HUES64 (cell line): ENCODE measurements around the gene FOXD4L3. TPM values are rescaled to one million over a fixed set of nuclear protein-coding genes. Genes with fewer than 3 reads are reported as not detected.
"Not testable (repeated sequence)": the region's sequence is repeated elsewhere in the genome, so short reads cannot be mapped to it uniquely, and the experiment has no call there.

ENCODE experiments used
- H3K27ac ChIP-seq: 2 replicates; pipeline ENCODE4 v1.7.0; 2013; ENCODE audit warnings: low read depth, low read length, inconsistent platforms
- H3K27me3 ChIP-seq: 2 replicates; pipeline ENCODE4 v1.6.1; 2013; ENCODE audit warnings: mild to moderate bottlenecking, low read length; ENCODE audit not compliant: insufficient read depth
- H3K36me3 ChIP-seq: 2 replicates; pipeline ENCODE4 v1.6.1; 2013; ENCODE audit warnings: mild to moderate bottlenecking, low read length; ENCODE audit not compliant: insufficient read depth
- H3K4me1 ChIP-seq: 2 replicates; pipeline ENCODE4 v1.6.1; 2013; ENCODE audit warnings: mild to moderate bottlenecking, low read length, moderate library complexity; ENCODE audit not compliant: insufficient read depth
- H3K4me3 ChIP-seq: 2 replicates; pipeline ENCODE4 v1.5.1; 2013; ENCODE audit warnings: mild to moderate bottlenecking, low read length, moderate library complexity
- H3K9ac ChIP-seq: 2 replicates; pipeline ENCODE4 v1.6.1; 2013; ENCODE audit warnings: mild to moderate bottlenecking, low read depth, low read length
- H3K9me3 ChIP-seq: 2 replicates; pipeline ENCODE4 v1.6.1; 2013; ENCODE audit warnings: low read depth, low read length; ENCODE audit not compliant: insufficient read depth
- WGBS: fragments of 150-250, 120-280 bp; methylation state at CpG from one replicate; pipeline ENCODE4 v1.1.7; 2013; ENCODE audit warnings: missing lambda C conversion rate; 5-methylcytosine and 5-hydroxymethylcytosine counted together
- polyA plus RNA-seq, 2 experiments: library from polyadenylated mRNA; stranded (reverse); fragments of 50-300 nt; gene quantifications; one replicate each; pipeline ENCODE4 v1.2.3, GENCODE V29; 2013

FOXD4L3 gene
- polyA plus RNA-seq (2013, experiment 1 of 2), result not detected
- polyA plus RNA-seq (2013, experiment 2 of 2), result not detected

GRCh38 chr9:68302567-68302966, at the start of gene FOXD4L3:
Gene FOXD4L3 (plus strand): TSS chr9:68302867. CDS start chr9:68302952, 85 bp downstream.
- H3K4me3 ChIP-seq, H3K27ac ChIP-seq, H3K9me3 ChIP-seq, H3K36me3 ChIP-seq, H3K9ac ChIP-seq, H3K4me1 ChIP-seq: not testable (repeated sequence)
- peaks cover 16% of the 10 kb centered on the region for H3K27me3 ChIP-seq
- WGBS, result no CpG with 5 or more reads among the region's 15 CpGs

GRCh38 chr9:68281041-68281440, 21.6 kb upstream of the FOXD4L3 start:
- not testable (repeated sequence) for H3K4me1 ChIP-seq, H3K9me3 ChIP-seq, H3K27ac ChIP-seq, H3K4me3 ChIP-seq, H3K36me3 ChIP-seq, H3K27me3 ChIP-seq, H3K9ac ChIP-seq
- WGBS, result 64% methylated on average over 7 of the region's 16 CpGs

GRCh38 chr9:68303771-68304170, 1.1 kb downstream of the FOXD4L3 start:
- H3K4me1 ChIP-seq, H3K4me3 ChIP-seq, H3K9ac ChIP-seq, H3K27ac ChIP-seq, H3K9me3 ChIP-seq, H3K36me3 ChIP-seq: not testable (repeated sequence)
- H3K27me3 ChIP-seq, result peaks cover 20% of the 10 kb centered on the region
- WGBS, result 0% methylated on average over 8 of the region's 30 CpGs

GRCh38 chr9:68304212-68304611, 1.5 kb downstream of the FOXD4L3 start:
- H3K9me3 ChIP-seq, H3K4me3 ChIP-seq, H3K9ac ChIP-seq, H3K27ac ChIP-seq, H3K4me1 ChIP-seq, H3K36me3 ChIP-seq: not testable (repeated sequence)
- WGBS, result no CpG with 5 or more reads among the region's 21 CpGs
- H3K27me3 ChIP-seq, result peaks cover 20% of the 10 kb centered on the region

- WGBS, result no CpG with 5 or more reads among the region's 4 CpGs
- not testable (repeated sequence) for H3K9me3 ChIP-seq, H3K4me3 ChIP-seq, H3K36me3 ChIP-seq, H3K4me1 ChIP-seq, H3K9ac ChIP-seq, H3K27ac ChIP-seq
- peaks cover 20% of the 10 kb centered on the region for H3K27me3 ChIP-seq
Observed at GRCh38 chr9:68304777-68305176, 2.1 kb downstream of the FOXD4L3 start.

GRCh38 chr9:68305680-68306285, 3.1 kb downstream of the FOXD4L3 start:
- H3K9ac ChIP-seq, H3K4me3 ChIP-seq, H3K27ac ChIP-seq, H3K9me3 ChIP-seq, H3K36me3 ChIP-seq, H3K4me1 ChIP-seq: not testable (repeated sequence)
- WGBS, result 21% methylated on average over 6 of the region's 21 CpGs
- H3K27me3 ChIP-seq, result peaks cover 20% of the 10 kb centered on the region

- H3K36me3 ChIP-seq, H3K4me1 ChIP-seq, H3K9ac ChIP-seq, H3K4me3 ChIP-seq, H3K9me3 ChIP-seq, H3K27ac ChIP-seq: not testable (repeated sequence)
- 19% methylated on average over 10 of the region's 37 CpGs for WGBS
- peaks cover 22% of the 10 kb centered on the region for H3K27me3 ChIP-seq
Observed at GRCh38 chr9:68306391-68306964, 3.8 kb downstream of the FOXD4L3 start.

GRCh38 chr9:68307127-68307526, 4.5 kb downstream of the FOXD4L3 start:
- not testable (repeated sequence) for H3K9me3 ChIP-seq, H3K4me3 ChIP-seq, H3K4me1 ChIP-seq, H3K27ac ChIP-seq, H3K36me3 ChIP-seq, H3K9ac ChIP-seq
- peaks cover 26% of the 10 kb centered on the region for H3K27me3 ChIP-seq
- 48% methylated on average over 12 of the region's 35 CpGs for WGBS

GRCh38 chr9:68307654-68308053, 5.0 kb downstream of the FOXD4L3 start:
- H3K36me3 ChIP-seq, H3K27ac ChIP-seq, H3K4me3 ChIP-seq, H3K4me1 ChIP-seq, H3K9me3 ChIP-seq, H3K9ac ChIP-seq: not testable (repeated sequence)
- H3K27me3 ChIP-seq, result peaks cover 26% of the 10 kb centered on the region
- 47% methylated on average over 18 of the region's 21 CpGs for WGBS

- H3K27ac ChIP-seq, H3K9ac ChIP-seq, H3K4me3 ChIP-seq, H3K36me3 ChIP-seq, H3K9me3 ChIP-seq, H3K4me1 ChIP-seq: not testable (repeated sequence)
- WGBS, result no CpG with 5 or more reads among the region's 5 CpGs
- peaks cover 21% of the 10 kb centered on the region for H3K27me3 ChIP-seq
Observed at GRCh38 chr9:68311208-68311607, 8.5 kb downstream of the FOXD4L3 start.

GRCh38 chr9:68318209-68318608, 15.5 kb downstream of the FOXD4L3 start:
- not testable (repeated sequence) for H3K27ac ChIP-seq, H3K36me3 ChIP-seq, H3K4me3 ChIP-seq, H3K9ac ChIP-seq, H3K9me3 ChIP-seq, H3K4me1 ChIP-seq
- WGBS, result 85% methylated on average over 6 of the region's 10 CpGs
- peaks cover 12% of the 10 kb centered on the region for H3K27me3 ChIP-seq

- WGBS, result no CpG with 5 or more reads among the region's 24 CpGs
- not testable (repeated sequence) for H3K9ac ChIP-seq, H3K36me3 ChIP-seq, H3K9me3 ChIP-seq, H3K27ac ChIP-seq, H3K4me1 ChIP-seq, H3K4me3 ChIP-seq
- H3K27me3 ChIP-seq, result peaks cover 11% of the 10 kb centered on the region
Observed at GRCh38 chr9:68323749-68324148, 21.1 kb downstream of the FOXD4L3 start.
